ENCODE data around the gene MYLK4.

DNA sequence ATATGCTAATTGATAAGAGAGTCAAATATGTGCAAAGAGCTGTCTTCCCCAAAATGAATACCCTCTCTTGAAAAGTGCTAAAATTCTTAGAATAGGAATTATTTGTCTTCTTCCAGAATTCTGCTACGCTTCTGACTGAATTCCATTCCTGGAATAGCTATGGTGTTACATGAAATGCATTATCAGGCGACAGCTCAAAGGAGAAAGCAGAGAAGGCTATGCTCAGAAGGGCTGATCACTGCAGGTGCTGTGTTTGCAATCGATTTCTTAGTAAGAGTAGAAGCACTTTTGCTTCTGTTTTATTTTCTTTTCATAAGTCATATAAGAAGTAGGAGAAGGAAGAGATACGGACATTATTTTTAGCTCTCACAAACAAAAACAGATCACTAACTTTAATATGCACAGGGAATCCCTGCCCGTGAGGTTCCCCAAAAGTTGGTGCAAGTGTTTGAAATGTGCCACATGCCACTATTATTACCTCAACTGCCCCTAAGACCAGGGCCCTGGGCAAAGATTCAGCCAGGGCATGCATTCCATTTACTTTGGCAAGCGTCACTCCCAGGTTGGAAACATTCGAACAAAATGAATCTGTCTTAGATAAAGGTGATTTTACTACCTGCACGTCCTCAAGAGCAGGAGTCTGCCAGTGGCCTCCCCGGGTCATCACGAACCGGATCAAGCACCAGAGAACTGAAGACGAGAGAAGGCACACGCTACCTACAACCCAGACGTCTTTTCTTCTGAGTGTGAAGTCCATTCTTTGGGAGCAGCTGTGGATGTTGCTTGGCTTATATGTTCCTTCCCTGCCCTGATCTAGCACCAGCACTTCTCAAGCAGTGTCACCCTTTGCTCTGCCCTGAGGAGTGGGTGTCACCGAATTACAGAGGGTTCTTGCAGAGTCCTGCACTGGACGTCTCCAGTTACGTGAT is 7.2 kb downstream of the MYLK4 start:
- TF ChIP-seq POLR2A (IDR thresholded peaks at IDR 0.05; ENCODE audit: low read length) (no peak), GATA1 (IDR thresholded peaks at IDR 0.05; ENCODE audit: low read depth, low read length) (no peak)
